Keratinocyte (primary cell): ENCODE results near the gene GABRE. TPM values are rescaled to one million over a fixed set of nuclear protein-coding genes. Genes with fewer than 3 reads are reported as not detected.

Experiments
- DNase-seq: peaks from one replicate; pipeline ENCODE4 v3.0.0-alpha.2; 2011; ENCODE audit warnings: low read depth, missing footprints, low spot score
- FAIRE-seq: peaks from 2 replicates; lab custom pipeline; 2011; peaks lifted over from hg19 to GRCh38; lab: Jason Lieb, UNC
- H2AFZ ChIP-seq: 2 replicates; pipeline ENCODE4 v1.6.0; 2012; ENCODE audit warnings: low read length, control low read depth, inconsistent platforms; ENCODE audit not compliant: control insufficient read depth
- H3K27ac ChIP-seq: 2 replicates; pipeline ENCODE4 v1.5.1; 2011; ENCODE audit warnings: low read length; ENCODE audit not compliant: control insufficient read depth, insufficient read depth
- H3K27me3 ChIP-seq: 3 replicates; pipeline ENCODE4 v1.6.0; 2011; ENCODE audit warnings: low read length; ENCODE audit not compliant: control insufficient read depth, insufficient read depth; ENCODE audit errors: extremely low read depth
- H3K36me3 ChIP-seq, 2 experiments: 2 replicates in 1 of 2; 3 replicates in 1 of 2; pipeline ENCODE4 v1.5.1; 2011; ENCODE audit warnings: low read length in 2 of 2, mild to moderate bottlenecking in 1 of 2; ENCODE audit not compliant: control insufficient read depth in 2 of 2, insufficient read depth in 2 of 2; ENCODE audit errors: extremely low read depth in 1 of 2
- H3K4me1 ChIP-seq: 3 replicates; pipeline ENCODE4 v1.5.1; 2011; ENCODE audit warnings: low read length; ENCODE audit not compliant: control insufficient read depth, insufficient read depth; ENCODE audit errors: extremely low read depth
- H3K4me2 ChIP-seq: 3 replicates; pipeline ENCODE4 v1.6.0; 2011; ENCODE audit warnings: low read depth, low read length; ENCODE audit not compliant: control insufficient read depth, insufficient read depth; ENCODE audit errors: extremely low read depth
- H3K4me3 ChIP-seq, 3 experiments: fragments of 200-600 bp in 1 of 3; sonication (generic) in 1 of 3; 2 replicates in 2 of 3; 3 replicates in 1 of 3; pipeline ENCODE4 v1.5.1; 2011 to 2016; ENCODE audit warnings: low read length in 3 of 3, mild to moderate bottlenecking in 3 of 3, control low read depth in 2 of 3, inconsistent platforms in 1 of 3, low read depth in 1 of 3, mixed read lengths in 1 of 3, mixed run types in 1 of 3, moderate library complexity in 1 of 3; ENCODE audit not compliant: control insufficient read depth in 2 of 3, insufficient read depth in 2 of 3; ENCODE audit errors: extremely low read depth in 1 of 3
- H3K79me2 ChIP-seq: 2 replicates; pipeline ENCODE4 v1.6.0; 2012; ENCODE audit warnings: low read length; ENCODE audit not compliant: control insufficient read depth, insufficient read depth
- H3K9ac ChIP-seq: 3 replicates; pipeline ENCODE4 v1.6.0; 2011; ENCODE audit warnings: low read length; ENCODE audit not compliant: control insufficient read depth, insufficient read depth; ENCODE audit errors: extremely low read depth
- H3K9me1 ChIP-seq: 3 replicates; pipeline ENCODE4 v1.6.0; 2011; ENCODE audit warnings: low read length; ENCODE audit not compliant: control insufficient read depth, insufficient read depth; ENCODE audit errors: extremely low read depth
- H3K9me3 ChIP-seq: 2 replicates; pipeline ENCODE4 v1.5.1; 2012; ENCODE audit warnings: low read depth, low read length; ENCODE audit not compliant: control insufficient read depth
- H4K20me1 ChIP-seq: 3 replicates; pipeline ENCODE4 v1.6.0; 2011; ENCODE audit warnings: low read length; ENCODE audit not compliant: control insufficient read depth, insufficient read depth; ENCODE audit errors: extremely low read depth
- EZH2 ChIP-seq: IDR thresholded peaks from one replicate; pipeline ENCODE4 v1.6.1; 2012; ENCODE audit warnings: inconsistent platforms, mild to moderate bottlenecking, low read length, moderate library complexity
- dilution Hi-C: fragments of 300-500 bp; cut with MboI; formaldehyde crosslinking; loops from one replicate; pipeline ENCODE4 v1.7.0; 2020; ENCODE audit warnings: low sequenced_read_pairs; ENCODE audit not compliant: extremely low pct_ligation_motif_present
- polyA plus RNA-seq, 5 experiments: library from polyadenylated mRNA; depleted of rRNA in 3 of 5; stranded (reverse) in 3 of 5; stranded (forward) in 1 of 5; unstranded in 1 of 5; fragments of >200 nt; gene quantifications; 1 replicate in 1 of 5; 2 replicates in 3 of 5; 3 replicates in 1 of 5; pipeline versions ENCODE4 v1.2.1 to v1.2.3, GENCODE V29; 2011 to 2012; ENCODE audit warnings: missing spikeins in 2 of 5, low read depth in 1 of 5, low replicate concordance in 1 of 5
- TF ChIP-seq, protein P1 (sequence below), 3 experiments: IDR thresholded peaks in 1 of 3; conservative IDR thresholded peaks in 1 of 3; optimal IDR thresholded peaks in 1 of 3; 2 replicates in 2 of 3; 3 replicates in 1 of 3; pipeline versions ENCODE3 to v1.5.1; 2011; ENCODE audit warnings: low read length in 3 of 3, mild to moderate bottlenecking in 3 of 3, moderate library complexity in 2 of 3, control low read depth in 1 of 3, inconsistent platforms in 1 of 3; ENCODE audit not compliant: insufficient read depth in 2 of 3; ENCODE audit errors: extremely low read depth in 1 of 3

The GABRE gene
- polyA plus RNA-seq, 1 donor (not counting 4 experiments of a cell fraction or from before 2014, with no cell fraction given) = 34.1 TPM

GRCh38 chrX:151921866-151922265, 52.6 kb downstream of the GABRE start:
- H3K9ac ChIP-seq = no peak overlapping the region
- TF ChIP-seq, protein P1, sequence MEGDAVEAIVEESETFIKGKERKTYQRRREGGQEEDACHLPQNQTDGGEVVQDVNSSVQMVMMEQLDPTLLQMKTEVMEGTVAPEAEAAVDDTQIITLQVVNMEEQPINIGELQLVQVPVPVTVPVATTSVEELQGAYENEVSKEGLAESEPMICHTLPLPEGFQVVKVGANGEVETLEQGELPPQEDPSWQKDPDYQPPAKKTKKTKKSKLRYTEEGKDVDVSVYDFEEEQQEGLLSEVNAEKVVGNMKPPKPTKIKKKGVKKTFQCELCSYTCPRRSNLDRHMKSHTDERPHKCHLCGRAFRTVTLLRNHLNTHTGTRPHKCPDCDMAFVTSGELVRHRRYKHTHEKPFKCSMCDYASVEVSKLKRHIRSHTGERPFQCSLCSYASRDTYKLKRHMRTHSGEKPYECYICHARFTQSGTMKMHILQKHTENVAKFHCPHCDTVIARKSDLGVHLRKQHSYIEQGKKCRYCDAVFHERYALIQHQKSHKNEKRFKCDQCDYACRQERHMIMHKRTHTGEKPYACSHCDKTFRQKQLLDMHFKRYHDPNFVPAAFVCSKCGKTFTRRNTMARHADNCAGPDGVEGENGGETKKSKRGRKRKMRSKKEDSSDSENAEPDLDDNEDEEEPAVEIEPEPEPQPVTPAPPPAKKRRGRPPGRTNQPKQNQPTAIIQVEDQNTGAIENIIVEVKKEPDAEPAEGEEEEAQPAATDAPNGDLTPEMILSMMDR (optimal IDR thresholded peaks at IDR 0.05 in 1 of 3, IDR thresholded peaks at IDR 0.05 in 1 of 3, conservative IDR thresholded peaks at IDR 0.05 in 1 of 3; ENCODE audit: extremely low read depth in 1 of 3, insufficient read depth in 2 of 3, low read length in 3 of 3) = no peak
- TF ChIP-seq EZH2 = no peak
- no peaks in the 10 kb centered on the region for H3K9me1 ChIP-seq
- no peak overlapping the region for H3K4me3 ChIP-seq
- H3K4me2 ChIP-seq = no peak overlapping the region
- H3K36me3 ChIP-seq = no peaks in the 10 kb centered on the region
- H3K79me2 ChIP-seq = no peaks in the 10 kb centered on the region
- no peaks in the 10 kb centered on the region for H3K4me1 ChIP-seq
- no peak overlapping the region for H2AFZ ChIP-seq
- H3K27ac ChIP-seq = no peak overlapping the region
- DNase-seq (no peak), FAIRE-seq (no peak)
- H3K9me3 ChIP-seq = no peaks in the 10 kb centered on the region
- no peaks in the 10 kb centered on the region for H3K27me3 ChIP-seq
- no peaks in the 10 kb centered on the region for H4K20me1 ChIP-seq
- dilution Hi-C loops = no loop called here

- TF ChIP-seq EZH2 = no peak
- TF ChIP-seq, protein P1 (optimal IDR thresholded peaks at IDR 0.05 in 1 of 3, IDR thresholded peaks at IDR 0.05 in 1 of 3, conservative IDR thresholded peaks at IDR 0.05 in 1 of 3; ENCODE audit: extremely low read depth in 1 of 3, insufficient read depth in 2 of 3, low read length in 3 of 3) = no peak
- FAIRE-seq = no peak
- no peaks in the 10 kb centered on the region for H3K4me1 ChIP-seq
- no peak overlapping the region for H3K4me2 ChIP-seq
- H3K36me3 ChIP-seq = no peaks in the 10 kb centered on the region
- no peak overlapping the region for H2AFZ ChIP-seq
- no peaks in the 10 kb centered on the region for H3K9me3 ChIP-seq
- no peak overlapping the region for H3K9ac ChIP-seq
- no peak for DNase-seq
- H3K27ac ChIP-seq = no peak overlapping the region
- H3K4me3 ChIP-seq = no peak overlapping the region
- no peaks in the 10 kb centered on the region for H3K9me1 ChIP-seq
- H3K27me3 ChIP-seq = no peaks in the 10 kb centered on the region
- dilution Hi-C loops = no loop called here
- H3K79me2 ChIP-seq = no peaks in the 10 kb centered on the region
- no peaks in the 10 kb centered on the region for H4K20me1 ChIP-seq
These were observed 53.2 kb downstream of the GABRE start for GRCh38 chrX:151921292-151921691.
